Epithelial cell of esophagus (primary cell): ENCODE measurements around the gene PNMA6F.

ENCODE experiments used
- DNase-seq: peaks from one replicate; pipeline ENCODE4 v3.0.0; 2010; ENCODE audit warnings: low read depth
- H3K4me3 ChIP-seq: 2 replicates; pipeline ENCODE4 v1.5.1; 2011; ENCODE audit warnings: mild to moderate bottlenecking, low read length, control low read depth
- CTCF ChIP-seq: IDR thresholded peaks from 2 replicates; pipeline ENCODE4 v1.5.1; 2011; ENCODE audit warnings: low read depth, mild to moderate bottlenecking, low read length, control low read depth, inconsistent platforms; ENCODE audit not compliant: insufficient read depth; ENCODE audit errors: missing control alignments

The PNMA6F gene

GRCh38 chrX:153310901-153311300 lies 10.7 kb downstream of the PNMA6F start:
- DNase-seq, result no peak
- TF ChIP-seq CTCF, result no peak
- no peak overlapping the region for H3K4me3 ChIP-seq

GRCh38 chrX:153307276-153308178 lies 14.0 kb downstream of the PNMA6F start:
- H3K4me3 ChIP-seq, result no peak overlapping the region
- no peak for TF ChIP-seq CTCF
- DNase-seq, result no peak

GRCh38 chrX:153306527-153307115 lies 14.9 kb downstream of the PNMA6F start:
- TF ChIP-seq CTCF, result no peak
- no peak for DNase-seq
- no peak overlapping the region for H3K4me3 ChIP-seq

GRCh38 chrX:153305972-153306371 lies 15.6 kb downstream of the PNMA6F start:
- DNase-seq, result no peak
- no peak for TF ChIP-seq CTCF
- H3K4me3 ChIP-seq, result no peak overlapping the region

- no peak for TF ChIP-seq CTCF
- H3K4me3 ChIP-seq, result no peak overlapping the region
- DNase-seq, result no peak
Measured at GRCh38 chrX:153304988-153305736, 16.4 kb downstream of the PNMA6F start.

- no peak for DNase-seq
- no peak for TF ChIP-seq CTCF
- no peak overlapping the region for H3K4me3 ChIP-seq
Measured at GRCh38 chrX:153303276-153304262, 18.0 kb downstream of the PNMA6F start.
